Keratinocyte (primary cell): Measurements from ENCODE around the gene NCKAP1. TPM values are rescaled to one million over a fixed set of nuclear protein-coding genes. Genes with fewer than 3 reads are reported as not detected.

Source experiments
- DNase-seq: peaks from one replicate; pipeline ENCODE4 v3.0.0-alpha.2; 2011; ENCODE audit warnings: low read depth, missing footprints, low spot score
- FAIRE-seq: peaks from 2 replicates; lab custom pipeline; 2011; peaks lifted over from hg19 to GRCh38; lab: Jason Lieb, UNC
- H2AFZ ChIP-seq: 2 replicates; pipeline ENCODE4 v1.6.0; 2012; ENCODE audit warnings: low read length, control low read depth, inconsistent platforms; ENCODE audit not compliant: control insufficient read depth
- H3K27ac ChIP-seq: 2 replicates; pipeline ENCODE4 v1.5.1; 2011; ENCODE audit warnings: low read length; ENCODE audit not compliant: control insufficient read depth, insufficient read depth
- H3K27me3 ChIP-seq: 3 replicates; pipeline ENCODE4 v1.6.0; 2011; ENCODE audit warnings: low read length; ENCODE audit not compliant: control insufficient read depth, insufficient read depth; ENCODE audit errors: extremely low read depth
- H3K36me3 ChIP-seq, 2 experiments: 2 replicates in 1 of 2; 3 replicates in 1 of 2; pipeline ENCODE4 v1.5.1; 2011; ENCODE audit warnings: low read length in 2 of 2, mild to moderate bottlenecking in 1 of 2; ENCODE audit not compliant: control insufficient read depth in 2 of 2, insufficient read depth in 2 of 2; ENCODE audit errors: extremely low read depth in 1 of 2
- H3K4me1 ChIP-seq: 3 replicates; pipeline ENCODE4 v1.5.1; 2011; ENCODE audit warnings: low read length; ENCODE audit not compliant: control insufficient read depth, insufficient read depth; ENCODE audit errors: extremely low read depth
- H3K4me2 ChIP-seq: 3 replicates; pipeline ENCODE4 v1.6.0; 2011; ENCODE audit warnings: low read depth, low read length; ENCODE audit not compliant: control insufficient read depth, insufficient read depth; ENCODE audit errors: extremely low read depth
- H3K4me3 ChIP-seq, 3 experiments: fragments of 200-600 bp in 1 of 3; sonication (generic) in 1 of 3; 2 replicates in 2 of 3; 3 replicates in 1 of 3; pipeline ENCODE4 v1.5.1; 2011 to 2016; ENCODE audit warnings: low read length in 3 of 3, mild to moderate bottlenecking in 3 of 3, control low read depth in 2 of 3, inconsistent platforms in 1 of 3, low read depth in 1 of 3, mixed read lengths in 1 of 3, mixed run types in 1 of 3, moderate library complexity in 1 of 3; ENCODE audit not compliant: control insufficient read depth in 2 of 3, insufficient read depth in 2 of 3; ENCODE audit errors: extremely low read depth in 1 of 3
- H3K79me2 ChIP-seq: 2 replicates; pipeline ENCODE4 v1.6.0; 2012; ENCODE audit warnings: low read length; ENCODE audit not compliant: control insufficient read depth, insufficient read depth
- H3K9ac ChIP-seq: 3 replicates; pipeline ENCODE4 v1.6.0; 2011; ENCODE audit warnings: low read length; ENCODE audit not compliant: control insufficient read depth, insufficient read depth; ENCODE audit errors: extremely low read depth
- H3K9me1 ChIP-seq: 3 replicates; pipeline ENCODE4 v1.6.0; 2011; ENCODE audit warnings: low read length; ENCODE audit not compliant: control insufficient read depth, insufficient read depth; ENCODE audit errors: extremely low read depth
- H3K9me3 ChIP-seq: 2 replicates; pipeline ENCODE4 v1.5.1; 2012; ENCODE audit warnings: low read depth, low read length; ENCODE audit not compliant: control insufficient read depth
- H4K20me1 ChIP-seq: 3 replicates; pipeline ENCODE4 v1.6.0; 2011; ENCODE audit warnings: low read length; ENCODE audit not compliant: control insufficient read depth, insufficient read depth; ENCODE audit errors: extremely low read depth
- EZH2 ChIP-seq: IDR thresholded peaks from one replicate; pipeline ENCODE4 v1.6.1; 2012; ENCODE audit warnings: inconsistent platforms, mild to moderate bottlenecking, low read length, moderate library complexity
- dilution Hi-C: fragments of 300-500 bp; cut with MboI; formaldehyde crosslinking; loops from one replicate; pipeline ENCODE4 v1.7.0; 2020; ENCODE audit warnings: low sequenced_read_pairs; ENCODE audit not compliant: extremely low pct_ligation_motif_present
- polyA plus RNA-seq, 5 experiments: library from polyadenylated mRNA; depleted of rRNA in 3 of 5; stranded (reverse) in 3 of 5; stranded (forward) in 1 of 5; unstranded in 1 of 5; fragments of >200 nt; gene quantifications; 1 replicate in 1 of 5; 2 replicates in 3 of 5; 3 replicates in 1 of 5; pipeline versions ENCODE4 v1.2.1 to v1.2.3, GENCODE V29; 2011 to 2012; ENCODE audit warnings: missing spikeins in 2 of 5, low read depth in 1 of 5, low replicate concordance in 1 of 5
- TF ChIP-seq, protein P1 (sequence below), 3 experiments: IDR thresholded peaks in 1 of 3; conservative IDR thresholded peaks in 1 of 3; optimal IDR thresholded peaks in 1 of 3; 2 replicates in 2 of 3; 3 replicates in 1 of 3; pipeline versions ENCODE3 to v1.5.1; 2011; ENCODE audit warnings: low read length in 3 of 3, mild to moderate bottlenecking in 3 of 3, moderate library complexity in 2 of 3, control low read depth in 1 of 3, inconsistent platforms in 1 of 3; ENCODE audit not compliant: insufficient read depth in 2 of 3; ENCODE audit errors: extremely low read depth in 1 of 3

NCKAP1 gene
- polyA plus RNA-seq, 1 donor (not counting 4 experiments of a cell fraction or from before 2014, with no cell fraction given), result 207 TPM

DNA sequence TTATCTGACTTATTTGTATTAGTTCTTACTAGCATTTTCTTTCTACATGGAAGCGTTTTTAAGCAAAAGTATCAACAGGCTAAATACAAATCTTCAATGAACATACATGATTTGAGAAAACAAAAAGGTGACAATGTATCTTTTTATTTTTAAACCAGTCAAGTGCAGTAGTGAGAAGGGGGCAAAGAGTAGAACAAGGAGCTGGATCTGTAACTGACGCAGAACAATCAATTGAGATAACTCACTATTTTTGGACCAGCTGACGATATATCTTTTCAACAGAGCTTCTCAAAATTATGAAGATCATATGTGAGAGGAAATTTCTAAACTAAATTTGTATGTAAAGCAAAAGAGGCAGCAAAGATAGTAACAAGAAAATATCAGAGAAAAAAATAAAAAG, 15.5 kb downstream of the NCKAP1 start:
- H3K36me3 ChIP-seq, result peaks cover 0 to 4% of the 10 kb centered on the region in 2 experiments
- no peaks in the 10 kb centered on the region for H3K9me3 ChIP-seq
- H3K4me1 ChIP-seq, result peaks cover 27% of the 10 kb centered on the region
- H4K20me1 ChIP-seq, result peaks cover 3% of the 10 kb centered on the region
- peaks cover 93% of the 10 kb centered on the region for H3K79me2 ChIP-seq
- no peak overlapping the region for H3K27ac ChIP-seq
- H3K9ac ChIP-seq, result no peak overlapping the region
- TF ChIP-seq, protein P1, sequence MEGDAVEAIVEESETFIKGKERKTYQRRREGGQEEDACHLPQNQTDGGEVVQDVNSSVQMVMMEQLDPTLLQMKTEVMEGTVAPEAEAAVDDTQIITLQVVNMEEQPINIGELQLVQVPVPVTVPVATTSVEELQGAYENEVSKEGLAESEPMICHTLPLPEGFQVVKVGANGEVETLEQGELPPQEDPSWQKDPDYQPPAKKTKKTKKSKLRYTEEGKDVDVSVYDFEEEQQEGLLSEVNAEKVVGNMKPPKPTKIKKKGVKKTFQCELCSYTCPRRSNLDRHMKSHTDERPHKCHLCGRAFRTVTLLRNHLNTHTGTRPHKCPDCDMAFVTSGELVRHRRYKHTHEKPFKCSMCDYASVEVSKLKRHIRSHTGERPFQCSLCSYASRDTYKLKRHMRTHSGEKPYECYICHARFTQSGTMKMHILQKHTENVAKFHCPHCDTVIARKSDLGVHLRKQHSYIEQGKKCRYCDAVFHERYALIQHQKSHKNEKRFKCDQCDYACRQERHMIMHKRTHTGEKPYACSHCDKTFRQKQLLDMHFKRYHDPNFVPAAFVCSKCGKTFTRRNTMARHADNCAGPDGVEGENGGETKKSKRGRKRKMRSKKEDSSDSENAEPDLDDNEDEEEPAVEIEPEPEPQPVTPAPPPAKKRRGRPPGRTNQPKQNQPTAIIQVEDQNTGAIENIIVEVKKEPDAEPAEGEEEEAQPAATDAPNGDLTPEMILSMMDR (optimal IDR thresholded peaks at IDR 0.05 in 1 of 3, IDR thresholded peaks at IDR 0.05 in 1 of 3, conservative IDR thresholded peaks at IDR 0.05 in 1 of 3; ENCODE audit: extremely low read depth in 1 of 3, insufficient read depth in 2 of 3, low read length in 3 of 3), result no peak
- TF ChIP-seq EZH2, result no peak
- DNase-seq (no peak), FAIRE-seq (no peak)
- no peaks in the 10 kb centered on the region for H3K27me3 ChIP-seq
- H3K9me1 ChIP-seq, result no peaks in the 10 kb centered on the region
- H3K4me3 ChIP-seq, result no peak overlapping the region
- dilution Hi-C loops, result no loop called here
- H2AFZ ChIP-seq, result no peak overlapping the region
- no peak overlapping the region for H3K4me2 ChIP-seq

DNA sequence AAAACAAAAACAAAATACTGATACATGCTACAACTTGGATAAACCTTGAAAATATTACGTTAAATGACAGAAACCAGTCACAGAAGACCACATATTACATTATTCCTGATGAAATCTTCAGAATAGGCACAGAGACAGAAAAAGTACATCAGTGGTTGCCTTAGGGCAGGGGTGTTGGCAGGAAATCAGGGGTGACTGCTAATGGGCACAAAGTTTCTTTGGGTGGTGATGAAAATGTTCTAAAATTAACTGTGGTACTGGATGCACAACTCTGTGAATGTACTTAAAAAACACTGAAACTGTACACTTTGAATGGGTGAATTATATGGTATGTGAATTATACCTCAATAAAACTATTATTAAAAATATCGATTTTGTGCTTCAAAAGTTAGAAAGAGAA, 16.6 kb downstream of the NCKAP1 start:
- H3K9me3 ChIP-seq, result no peaks in the 10 kb centered on the region
- H3K4me3 ChIP-seq, result no peak overlapping the region
- H3K4me1 ChIP-seq, result peaks cover 27% of the 10 kb centered on the region
- no peaks in the 10 kb centered on the region for H3K9me1 ChIP-seq
- DNase-seq, result no peak
- no peaks in the 10 kb centered on the region for H3K27me3 ChIP-seq
- no peak overlapping the region for H3K27ac ChIP-seq
- dilution Hi-C loops, result no loop called here
- TF ChIP-seq, protein P1 (optimal IDR thresholded peaks at IDR 0.05 in 1 of 3, IDR thresholded peaks at IDR 0.05 in 1 of 3, conservative IDR thresholded peaks at IDR 0.05 in 1 of 3; ENCODE audit: extremely low read depth in 1 of 3, insufficient read depth in 2 of 3, low read length in 3 of 3), result no peak
- no peak for TF ChIP-seq EZH2
- FAIRE-seq, result no peak
- H2AFZ ChIP-seq, result no peak overlapping the region
- H3K4me2 ChIP-seq, result no peak overlapping the region
- H3K36me3 ChIP-seq, result peaks cover 0 to 8% of the 10 kb centered on the region in 2 experiments
- H3K9ac ChIP-seq, result no peak overlapping the region
- peaks cover 3% of the 10 kb centered on the region for H4K20me1 ChIP-seq
- peaks cover 93% of the 10 kb centered on the region for H3K79me2 ChIP-seq
